GM21825 (cell line): ENCODE results near the gene CYBB.
"Not testable (repeated sequence)": the region's sequence is repeated elsewhere in the genome, so short reads cannot be mapped to it uniquely, and the experiment has no call there.

ENCODE experiments used
- ATAC-seq: cut with Tn5 transposase; IDR thresholded peaks from one replicate; pipeline ENCODE4 v1.9.1; 2021; ENCODE audit warnings: mild to moderate bottlenecking, moderate library complexity; ENCODE audit not compliant: unreplicated experiment

Gene CYBB

DNA sequence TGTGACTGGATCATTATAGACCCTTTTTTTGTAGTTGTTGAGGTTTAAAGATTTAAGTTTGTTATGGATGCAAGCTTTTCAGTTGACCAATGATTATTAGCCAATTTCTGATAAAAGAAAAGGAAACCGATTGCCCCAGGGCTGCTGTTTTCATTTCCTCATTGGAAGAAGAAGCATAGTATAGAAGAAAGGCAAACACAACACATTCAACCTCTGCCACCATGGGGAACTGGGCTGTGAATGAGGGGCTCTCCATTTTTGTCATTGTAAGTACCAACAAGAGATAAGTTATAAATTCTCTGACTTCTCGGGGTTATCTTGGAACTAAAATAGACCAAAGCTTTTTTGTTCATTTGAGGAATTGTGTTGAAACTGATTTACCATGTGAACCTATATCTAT is at the start of gene CYBB:
CYBB (plus strand) TSS at position 203 of the 400 bp plus-strand sequence; CDS start at position 222, 19 bp downstream.
- ATAC-seq: peak; percentile 31

DNA sequence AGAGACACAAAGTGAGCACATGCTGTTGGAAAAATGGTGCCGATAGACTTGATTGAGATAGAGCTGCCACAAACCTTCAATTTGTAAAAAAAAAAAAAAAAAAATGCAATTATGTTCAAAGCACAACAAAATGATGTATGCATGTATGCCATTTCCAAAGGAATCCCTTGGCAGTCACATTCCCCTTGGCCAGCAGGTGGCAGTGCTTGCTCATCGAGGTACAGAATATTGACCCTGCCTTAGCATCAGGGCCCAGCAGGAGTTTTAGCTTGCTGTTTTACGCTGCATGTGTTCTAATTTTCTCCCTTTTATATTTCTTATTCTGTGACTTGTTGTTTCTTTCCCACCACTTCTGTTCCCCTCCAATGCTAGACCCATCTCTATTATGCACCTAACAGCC is 34.5 kb upstream of the CYBB start:
- peak; percentile 55 for ATAC-seq

DNA sequence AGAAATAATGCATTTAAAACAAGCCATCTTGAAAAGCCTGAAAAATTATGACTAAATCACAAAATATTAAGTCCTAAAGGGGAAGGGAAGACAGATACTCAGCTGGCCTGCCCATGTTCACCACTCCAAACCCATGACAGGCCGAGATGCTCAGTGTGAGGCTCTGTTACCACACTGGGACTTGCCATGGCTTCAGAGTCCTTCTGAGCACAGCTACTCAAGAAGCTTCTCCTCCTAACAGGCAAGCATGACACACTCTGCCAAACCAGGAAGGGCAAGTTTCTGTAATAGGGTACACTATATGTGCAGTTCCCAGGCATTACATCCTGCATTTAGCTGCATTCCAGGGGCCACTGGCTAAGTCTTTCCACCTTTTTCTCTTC is 34.0 kb upstream of the CYBB start:
- ATAC-seq: peak; percentile 43

DNA sequence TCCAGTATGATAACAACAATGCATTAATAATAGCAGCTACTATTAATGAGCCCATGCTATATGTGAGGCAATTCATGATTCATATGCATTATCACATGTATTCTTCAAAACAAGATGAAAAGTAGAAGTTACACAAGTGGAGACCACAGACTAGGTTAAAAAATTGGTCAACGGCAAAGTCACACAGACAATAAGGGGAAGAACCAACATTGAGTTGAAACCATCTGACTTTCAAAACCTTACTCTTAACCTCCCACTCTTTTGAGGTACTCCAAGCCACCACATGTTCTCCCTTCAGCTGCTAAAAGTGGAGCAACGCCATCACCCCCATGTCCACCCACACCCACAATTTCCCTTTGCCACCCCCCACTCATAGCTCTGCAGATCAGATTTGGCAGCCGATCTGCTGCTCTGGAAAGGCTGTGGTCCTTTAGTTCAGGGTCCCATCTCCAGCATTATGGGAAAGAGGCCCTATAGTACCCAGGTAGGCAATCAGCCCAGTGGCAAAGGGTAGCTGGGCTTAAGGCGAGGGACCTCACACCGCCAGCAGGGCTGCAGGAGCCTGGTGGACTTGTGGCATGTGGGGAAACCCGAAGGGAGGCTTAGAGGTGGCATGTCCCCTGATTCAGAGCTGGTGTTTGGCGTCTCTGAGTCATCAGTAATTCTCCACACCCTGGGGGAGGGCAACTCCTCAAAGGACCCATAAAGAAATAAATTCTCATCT is 33.5 kb upstream of the CYBB start:
- peak; percentile 75 for ATAC-seq

DNA sequence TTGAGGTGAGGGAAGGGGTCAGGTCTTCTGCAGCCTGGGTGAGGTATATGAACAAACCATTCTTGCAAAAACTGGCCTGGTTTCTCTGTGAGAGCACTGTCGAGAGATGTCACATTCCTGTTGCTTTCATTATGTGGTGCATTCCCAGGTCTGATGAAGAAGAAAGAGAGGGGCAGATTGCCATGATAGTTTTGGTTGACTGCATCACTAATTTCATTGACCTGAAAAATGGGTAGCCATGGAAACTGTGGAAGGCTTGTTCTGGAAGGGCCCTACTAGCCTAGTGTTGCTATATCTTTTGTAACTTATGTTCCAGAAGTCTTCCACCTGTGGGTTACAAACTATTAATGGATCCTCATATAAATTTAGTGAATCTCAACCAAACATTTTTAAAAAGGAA is 32.9 kb upstream of the CYBB start:
- ATAC-seq: no peak

DNA sequence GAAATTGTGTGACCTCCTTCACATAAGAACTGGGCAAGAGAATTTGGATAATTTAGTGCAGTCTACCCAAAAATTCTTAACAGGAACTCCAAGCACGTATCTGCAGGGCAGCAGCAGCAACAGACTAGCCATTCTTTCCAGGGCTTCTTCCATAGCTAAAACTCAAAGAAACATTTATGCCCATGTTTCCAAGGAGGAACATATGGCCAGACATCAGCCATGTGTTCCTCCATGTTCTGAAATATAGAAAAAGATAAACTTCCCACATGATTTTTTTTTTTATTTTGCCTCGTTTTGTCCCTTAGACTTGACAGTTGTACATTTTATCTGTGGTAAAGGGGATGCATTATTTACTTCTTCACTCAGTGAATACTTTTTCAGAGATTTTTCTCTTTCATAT is 27.6 kb upstream of the CYBB start:
- ATAC-seq: no peak

DNA sequence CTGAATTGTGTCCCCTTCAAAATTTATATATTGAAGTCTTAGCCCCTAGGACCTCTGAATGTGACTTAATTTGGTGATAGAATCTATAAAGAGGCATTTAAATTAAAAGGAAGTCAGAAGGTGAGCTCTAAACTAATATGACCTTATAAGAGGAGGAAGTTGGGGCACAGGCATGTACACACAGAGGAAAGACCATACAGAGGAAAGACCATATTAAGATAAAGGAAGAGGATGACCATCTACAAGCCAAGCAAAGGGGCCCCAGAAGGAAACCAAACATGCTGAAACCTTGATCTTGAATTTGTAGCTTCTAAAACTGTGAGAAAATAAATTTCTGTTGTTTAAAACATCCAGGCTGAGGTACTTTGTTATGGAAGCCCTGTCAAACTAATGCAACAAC is 26.9 kb upstream of the CYBB start:
- no peak for ATAC-seq

DNA sequence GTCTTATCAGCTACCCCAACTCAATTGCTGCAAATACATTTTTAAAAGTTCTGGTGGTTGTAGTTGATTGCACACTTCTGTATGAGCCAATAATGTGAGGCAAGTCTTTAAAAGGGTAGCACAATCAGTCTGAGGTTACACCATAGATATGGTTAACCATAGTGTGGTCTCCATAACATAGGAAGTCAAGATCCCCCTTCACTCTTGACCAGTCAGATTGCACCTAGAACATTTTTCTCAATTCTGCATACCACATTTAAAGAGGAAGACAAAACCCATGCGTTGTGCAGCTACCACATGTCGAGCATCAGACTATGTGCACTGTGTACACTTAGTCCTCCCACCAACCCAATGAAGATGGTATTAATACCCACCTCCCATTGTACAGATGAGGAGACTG is 26.5 kb upstream of the CYBB start:
- ATAC-seq: no peak

DNA sequence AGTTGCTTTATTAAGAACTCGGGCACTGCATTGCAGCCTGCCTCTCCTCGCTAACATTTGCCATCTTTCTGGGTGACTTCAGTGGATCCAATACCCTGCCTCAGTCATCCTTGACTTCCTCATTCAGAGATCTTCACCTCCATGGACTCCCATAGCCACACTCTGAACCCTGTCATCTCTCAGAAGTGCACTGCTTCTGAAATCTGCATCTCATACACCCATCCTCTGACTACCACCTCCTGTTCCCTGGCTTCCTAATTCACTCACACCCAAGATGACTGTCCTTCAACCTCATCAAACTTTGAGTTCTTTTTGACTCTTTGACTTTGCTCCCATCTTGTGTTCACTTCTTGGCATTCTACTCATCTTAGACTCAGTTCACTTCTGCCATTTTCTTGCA is 25.3 kb upstream of the CYBB start:
- peak; percentile 15 for ATAC-seq

DNA sequence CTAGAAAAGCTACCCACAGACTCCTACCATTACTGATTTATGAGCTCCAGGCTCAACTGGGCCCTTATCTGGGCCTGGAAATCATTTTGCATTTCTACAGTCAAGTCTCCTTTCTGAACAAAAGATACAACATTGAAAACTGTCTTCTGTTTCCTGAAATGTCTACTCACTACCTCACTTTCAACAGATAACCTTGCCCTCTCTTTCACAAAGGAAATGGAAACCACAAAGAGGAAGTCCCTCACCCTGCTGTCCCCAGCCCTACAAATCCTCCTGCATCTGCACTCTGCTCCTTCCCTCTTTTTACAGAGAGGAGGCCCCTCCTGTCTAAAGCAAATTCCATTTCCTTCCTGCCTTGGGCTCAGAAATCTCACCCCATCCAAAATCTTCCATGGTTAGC is 24.8 kb upstream of the CYBB start:
- peak; percentile 95 for ATAC-seq

DNA sequence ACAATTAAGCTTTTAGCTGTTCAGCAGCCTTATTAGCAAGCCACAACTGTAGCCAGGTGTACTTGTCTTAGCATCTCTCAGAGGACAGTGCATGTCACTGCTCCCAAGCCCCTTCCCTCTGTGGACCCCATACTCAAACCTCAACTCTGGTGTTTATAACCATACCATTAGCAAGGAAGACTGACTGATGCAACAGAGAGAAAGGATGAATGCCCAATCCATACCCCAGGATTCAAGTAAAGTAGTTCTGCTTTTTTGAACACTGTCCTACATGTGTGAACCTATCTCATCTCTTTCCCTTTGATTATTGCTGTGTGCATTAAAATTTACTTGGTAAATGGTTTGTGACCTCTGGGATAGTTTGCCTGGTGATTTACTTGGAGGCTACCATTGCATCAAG is 22.8 kb upstream of the CYBB start:
- ATAC-seq: no peak

DNA sequence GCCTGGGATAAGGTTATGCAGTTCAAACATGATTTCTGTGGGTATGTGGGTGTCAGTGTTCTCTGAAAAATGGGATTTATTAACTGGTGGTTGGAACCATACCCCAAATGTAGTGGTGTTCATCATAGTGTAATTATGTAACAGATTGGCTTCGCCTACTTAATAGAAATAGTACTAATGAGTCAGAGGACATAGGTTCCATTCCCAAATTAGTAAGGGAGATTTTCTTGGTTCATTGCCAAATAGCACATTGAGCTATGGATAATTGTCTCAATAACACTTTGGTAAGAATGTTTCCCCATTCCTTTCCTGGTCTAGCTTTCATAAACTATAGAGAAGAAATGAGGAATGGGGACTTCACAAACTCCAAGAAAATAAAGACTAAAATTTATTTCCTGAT is 20.5 kb upstream of the CYBB start:
- no peak for ATAC-seq

DNA sequence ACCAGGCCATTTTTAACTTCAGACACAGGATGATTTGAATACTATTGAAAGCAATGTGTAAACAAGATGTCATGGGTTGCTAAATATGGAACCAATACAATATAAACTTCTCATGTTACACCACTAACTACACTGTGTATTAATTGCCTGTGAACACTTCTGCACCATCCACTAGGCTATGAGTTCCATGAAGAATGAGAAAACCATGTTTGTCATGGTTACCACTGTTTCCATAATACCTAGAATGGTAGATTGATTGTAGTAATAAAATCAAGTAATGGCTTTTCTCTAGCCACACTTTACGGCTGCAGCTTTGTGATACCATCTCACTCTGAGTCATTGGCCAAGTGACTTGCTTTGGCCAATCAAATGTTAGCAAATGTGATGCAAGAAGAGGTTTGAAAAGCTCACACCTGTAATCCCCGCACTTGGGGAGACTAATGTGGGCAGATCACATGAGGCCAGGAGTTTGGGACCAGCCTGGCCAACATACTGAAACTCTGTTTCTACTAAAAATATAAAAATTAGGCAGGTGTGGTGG is 19.9 kb upstream of the CYBB start:
- ATAC-seq: no peak

DNA sequence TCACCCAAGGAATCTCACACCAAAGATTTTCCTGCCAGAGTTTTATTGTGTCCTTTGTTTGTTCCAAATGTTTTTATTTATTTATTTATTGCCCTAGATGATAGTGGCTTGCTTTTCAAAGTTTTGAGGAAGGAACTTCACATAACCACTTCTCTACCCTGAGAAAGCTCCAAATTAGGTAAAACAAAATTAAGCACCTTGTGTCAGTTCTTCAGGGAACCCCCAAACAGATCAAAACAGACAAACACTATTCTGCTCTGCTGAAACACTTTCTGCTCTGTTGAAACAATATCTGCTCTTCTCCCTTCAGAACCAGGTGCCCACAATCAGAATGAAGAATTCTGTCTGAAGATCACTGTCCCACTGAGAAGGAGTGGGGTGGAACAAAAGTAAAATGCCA is 16.5 kb upstream of the CYBB start:
- ATAC-seq: no peak

DNA sequence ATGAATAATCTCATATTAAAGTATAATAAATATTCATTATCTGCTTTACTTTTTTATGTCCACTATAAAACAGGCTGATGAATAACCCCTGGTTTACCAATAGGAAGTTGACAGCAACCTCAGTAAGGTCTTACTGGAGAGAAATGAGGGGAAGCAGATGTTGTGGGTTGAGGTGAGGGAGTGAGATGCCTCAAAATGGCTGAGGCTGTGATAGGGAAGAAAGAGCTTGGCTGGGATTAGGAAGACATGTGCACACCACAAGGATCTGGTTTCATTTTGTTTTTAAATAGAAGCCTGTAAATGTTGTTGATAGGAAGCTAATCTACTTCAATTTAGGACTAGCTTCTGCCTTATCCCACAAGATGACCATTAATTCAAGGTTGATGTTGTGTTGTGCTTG is 14.4 kb upstream of the CYBB start:
- no peak for ATAC-seq

DNA sequence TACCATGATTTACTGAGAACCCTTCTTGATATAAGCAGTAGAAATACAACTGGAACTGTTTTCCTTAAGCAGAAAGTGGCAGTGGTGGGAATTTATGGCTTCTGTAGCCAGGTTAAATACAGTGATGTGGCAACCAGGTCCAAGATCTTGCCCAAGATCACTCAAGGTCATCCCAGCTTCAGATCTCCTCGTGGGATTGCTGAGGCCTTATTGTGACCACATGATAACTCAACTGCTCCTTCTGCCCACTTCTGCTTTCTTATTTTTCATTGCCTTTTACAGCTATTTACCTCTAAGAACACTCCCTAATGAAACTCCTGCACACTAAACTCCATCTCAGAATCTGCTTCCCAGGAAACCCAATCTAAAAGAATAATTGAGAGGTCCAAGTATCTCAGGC is 12.4 kb upstream of the CYBB start:
- no peak for ATAC-seq

DNA sequence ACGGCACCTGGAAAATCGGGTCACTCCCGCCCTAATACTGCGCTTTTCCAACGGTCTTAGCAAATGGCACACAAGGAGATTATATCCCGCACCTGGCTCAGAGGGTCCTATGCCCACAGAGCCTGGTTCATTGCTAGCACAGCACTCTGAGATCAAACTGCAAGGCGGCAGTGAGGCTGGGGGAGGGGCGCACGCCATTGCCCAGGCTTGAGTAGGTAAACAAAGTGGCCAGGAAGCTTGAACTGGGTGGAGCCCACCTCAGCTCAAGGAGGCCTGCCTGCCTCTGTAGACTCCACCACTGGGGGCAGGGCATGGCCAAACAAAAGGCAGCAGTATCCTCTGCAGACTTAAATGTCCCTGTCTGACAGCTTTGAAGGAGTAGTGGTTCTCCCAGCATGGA is 11.0 kb upstream of the CYBB start:
- not testable (repeated sequence) for ATAC-seq

DNA sequence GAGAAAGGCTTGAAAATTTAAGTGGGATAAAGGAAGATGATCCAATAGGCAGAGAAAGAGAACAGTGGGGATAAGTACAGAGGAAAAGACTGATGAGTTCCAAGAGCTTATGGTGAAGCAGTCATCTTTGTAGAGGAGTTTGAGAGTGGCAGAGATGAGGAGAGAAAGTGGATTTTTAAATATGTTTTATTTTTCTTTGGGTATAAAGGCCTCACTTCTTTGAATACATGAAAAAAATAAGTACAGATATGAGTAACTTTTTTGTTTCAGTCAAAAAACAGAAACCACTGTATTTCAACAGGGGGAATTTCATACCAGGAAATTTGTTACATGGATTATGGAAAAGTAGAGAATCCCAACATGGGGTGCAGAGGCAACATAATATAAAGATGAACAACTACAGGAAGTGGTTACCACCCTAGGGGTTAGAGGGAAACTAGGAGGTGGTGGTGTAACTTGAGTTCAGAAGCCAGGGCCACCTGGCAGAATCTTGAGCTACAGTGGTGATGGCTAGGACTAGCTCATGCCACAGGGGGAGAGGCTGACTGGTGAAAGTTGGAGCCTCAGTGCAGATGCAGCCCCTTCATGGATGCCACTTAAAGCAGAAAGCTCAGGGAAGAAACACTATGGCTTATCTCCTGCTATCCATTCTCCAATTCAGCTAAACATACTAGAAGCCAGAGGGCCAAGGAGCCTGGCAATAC is 3.4 kb upstream of the CYBB start:
- peak; percentile 81 for ATAC-seq

DNA sequence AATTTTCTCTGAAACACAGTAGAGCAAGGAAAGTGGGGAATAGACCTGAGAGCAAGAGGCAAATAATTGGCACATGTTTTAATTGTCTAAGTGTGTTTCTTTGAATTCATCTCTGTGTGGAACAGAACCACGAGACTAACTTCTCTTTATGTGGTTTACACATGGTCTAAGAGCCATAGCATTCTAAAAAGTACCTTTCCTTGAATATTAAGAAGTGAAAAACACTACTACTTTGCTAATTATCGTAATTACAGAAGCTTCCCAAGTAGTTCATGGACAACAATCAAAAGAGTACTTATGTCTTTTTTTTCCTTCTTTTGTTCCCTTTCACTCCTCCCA is 2.9 kb upstream of the CYBB start:
- ATAC-seq: peak; percentile 22

DNA sequence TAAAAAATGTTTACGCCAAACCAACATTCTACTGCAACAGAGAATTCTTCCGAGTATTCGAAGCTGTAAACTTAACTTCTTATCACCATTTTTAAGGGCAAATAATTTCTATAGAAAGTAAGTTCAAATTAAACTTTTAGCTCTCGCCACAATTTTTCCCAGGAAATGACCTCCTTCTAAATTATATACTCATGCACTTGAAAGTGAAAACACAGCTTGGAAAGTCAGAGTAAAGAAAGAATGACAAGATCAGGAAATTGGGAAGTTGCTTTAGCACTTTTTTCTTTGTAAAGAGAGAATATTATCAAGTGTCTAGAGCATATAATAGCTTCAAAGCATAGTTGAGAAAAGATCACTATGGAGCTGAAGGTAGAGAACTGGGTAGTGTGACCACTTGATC is 1.2 kb downstream of the CYBB start:
- ATAC-seq: no peak

DNA sequence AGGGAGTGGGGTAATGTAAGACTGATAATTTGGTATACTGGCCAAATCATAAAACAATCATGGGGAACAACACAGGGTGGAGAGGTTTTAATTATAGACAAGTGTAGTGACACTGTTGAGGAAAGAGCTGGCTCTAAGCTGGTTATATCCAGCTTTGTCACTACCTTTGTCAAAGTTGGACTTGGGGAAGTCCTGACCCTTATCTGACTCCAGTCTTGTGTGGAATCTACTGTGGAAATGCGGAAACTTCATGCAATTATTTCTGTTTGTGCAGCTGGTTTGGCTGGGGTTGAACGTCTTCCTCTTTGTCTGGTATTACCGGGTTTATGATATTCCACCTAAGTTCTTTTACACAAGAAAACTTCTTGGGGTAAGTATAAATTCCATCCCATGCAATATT is 2.0 kb downstream of the CYBB start:
- no peak for ATAC-seq

DNA sequence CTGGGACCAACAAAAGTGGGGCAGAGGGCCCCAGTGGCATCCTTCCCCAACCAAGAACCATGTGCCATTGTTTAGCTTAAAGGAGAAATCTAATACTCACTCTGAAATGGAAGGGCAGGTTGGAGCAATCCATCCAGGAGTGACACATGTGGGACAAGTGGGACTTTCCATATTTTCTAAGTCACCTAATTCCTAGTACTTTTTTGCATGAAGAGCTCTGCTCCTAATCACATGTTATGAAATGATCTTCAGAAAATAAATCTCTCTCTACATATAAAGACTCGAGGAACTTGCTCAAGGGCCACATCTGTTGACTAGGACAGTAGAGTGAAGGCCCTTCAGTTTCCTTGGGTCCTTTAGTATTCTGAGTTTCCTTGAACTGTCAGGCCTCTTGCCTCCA is 2.5 kb downstream of the CYBB start:
- ATAC-seq: no peak

DNA sequence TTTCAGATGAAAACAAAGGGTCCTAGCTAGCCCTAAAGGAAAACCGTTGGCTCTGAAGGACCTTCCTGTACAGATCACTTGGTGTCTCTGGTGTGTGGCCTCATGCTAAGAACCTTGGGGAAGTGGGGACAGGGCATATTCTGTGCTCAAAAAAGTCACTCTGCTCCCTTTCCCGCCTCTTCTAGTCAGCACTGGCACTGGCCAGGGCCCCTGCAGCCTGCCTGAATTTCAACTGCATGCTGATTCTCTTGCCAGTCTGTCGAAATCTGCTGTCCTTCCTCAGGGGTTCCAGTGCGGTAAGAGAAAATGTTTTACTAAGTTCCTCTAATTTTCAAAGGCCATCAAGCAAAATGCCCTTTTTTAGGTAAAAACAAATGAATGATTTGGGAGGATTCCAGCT is 3.4 kb downstream of the CYBB start:
- no peak for ATAC-seq
